B cell (primary cell): ENCODE measurements around the gene EFNB2. TPM values are rescaled to one million over a fixed set of nuclear protein-coding genes. Genes with fewer than 3 reads are reported as not detected.

ENCODE experiments used
- ATAC-seq: fragments of 200-7000 bp; cut with Tn5 transposase; one replicate; pipeline ENCODE4 v1.10.0; 2021; ENCODE audit warnings: low read depth, mild to moderate bottlenecking, moderate number of reproducible peaks, moderate library complexity
- CTCF ChIA-PET: fragments of 350-600 bp; sonication (Branson Sonifier 250); formaldehyde crosslinking; loops from one replicate; lab custom pipeline; 2021; ENCODE audit warnings: antibody characterized with exemption, inconsistent platforms; lab: Charles Lee
- POLR2A ChIA-PET: fragments of 350-600 bp; sonication (Branson Sonifier 250); formaldehyde crosslinking; loops from one replicate; lab custom pipeline; 2021; ENCODE audit warnings: antibody characterized with exemption; lab: Charles Lee
- DNase-seq: peaks from one replicate; pipeline ENCODE4 v3.0.0; 2013
- H2AFZ ChIP-seq: 2 replicates; pipeline ENCODE4 v1.6.1; 2012; ENCODE audit warnings: mild to moderate bottlenecking, low read depth, low read length; ENCODE audit not compliant: insufficient read depth, poor library complexity, severe bottlenecking
- H3K27ac ChIP-seq, 2 donors: 1 replicate in 1 of 2; 2 replicates in 1 of 2; pipeline ENCODE4 v1.5.1; 2012 to 2013; ENCODE audit warnings: low read length in 2 of 2, mild to moderate bottlenecking in 2 of 2, moderate library complexity in 1 of 2
- H3K27me3 ChIP-seq, 4 experiments: fragments of 200-600 bp in 1 of 4; sonication (generic) in 1 of 4; replicated peaks in 1 of 4; 1 replicate in 2 of 4; 2 replicates in 2 of 4; pipeline versions ENCODE4 v1.6.1 to v1.7.0; 2013 to 2016; ENCODE audit warnings: low read length in 3 of 4, mild to moderate bottlenecking in 2 of 4, mixed read lengths in 1 of 4, moderate library complexity in 1 of 4; ENCODE audit not compliant: insufficient read depth in 4 of 4, control insufficient read depth in 3 of 4; ENCODE audit errors: control extremely low read depth in 1 of 4
- H3K36me3 ChIP-seq, 2 experiments: replicated peaks in 1 of 2; 1 replicate in 1 of 2; 2 replicates in 1 of 2; pipeline versions ENCODE4 v1.6.1 to v1.7.1; 2013; ENCODE audit warnings: low read length in 1 of 2; ENCODE audit not compliant: insufficient read depth in 2 of 2, control insufficient read depth in 1 of 2; ENCODE audit errors: control extremely low read depth in 1 of 2, extremely low read depth in 1 of 2
- H3K4me1 ChIP-seq, 2 donors: fragments of 200-600 bp in 1 of 2; sonication (generic) in 1 of 2; 1 replicate in 1 of 2; 2 replicates in 1 of 2; pipeline versions ENCODE4 v1.5.1 to v1.6.1; 2013 to 2017; ENCODE audit warnings: low read length in 2 of 2; ENCODE audit not compliant: control insufficient read depth in 2 of 2, insufficient read depth in 2 of 2
- H3K4me2 ChIP-seq: replicated peaks from 2 replicates; pipeline ENCODE3; 2012; ENCODE audit warnings: mild to moderate bottlenecking, low read depth, low read length; ENCODE audit not compliant: poor library complexity, severe bottlenecking
- H3K4me3 ChIP-seq, 5 experiments: fragments of 200-600 bp in 1 of 5; sonication (generic) in 1 of 5; 1 replicate in 3 of 5; 2 replicates in 2 of 5; pipeline versions ENCODE4 v1.5.1 to v1.7.0; 2011 to 2016; ENCODE audit warnings: low read length in 4 of 5, mild to moderate bottlenecking in 4 of 5, low read depth in 2 of 5, control low read depth in 1 of 5, moderate library complexity in 1 of 5; ENCODE audit not compliant: insufficient read depth in 1 of 5; ENCODE audit errors: control extremely low read depth in 1 of 5, extremely low read depth in 1 of 5
- H3K79me2 ChIP-seq: fragments of 200-600 bp; sonication (generic); one replicate; pipeline ENCODE4 v1.6.0; 2016; ENCODE audit warnings: low read length; ENCODE audit not compliant: control insufficient read depth, insufficient read depth
- H3K9ac ChIP-seq: fragments of 200-600 bp; sonication (generic); 2 replicates; pipeline ENCODE4 v1.6.1; 2017; ENCODE audit warnings: mild to moderate bottlenecking, low read length, moderate library complexity
- H3K9me3 ChIP-seq, 3 donors: one replicate each; pipeline versions ENCODE4 v1.6.1 to v1.7.1; 2013; ENCODE audit warnings: low read length in 2 of 3; ENCODE audit not compliant: control insufficient read depth in 2 of 3, insufficient read depth in 1 of 3; ENCODE audit errors: control extremely low read depth in 1 of 3
- H4K20me1 ChIP-seq: 2 replicates; pipeline ENCODE4 v1.6.0; 2012; ENCODE audit warnings: mild to moderate bottlenecking, low read length; ENCODE audit not compliant: insufficient read depth, control insufficient read depth, poor library complexity, severe bottlenecking
- H3K27ac Mint-ChIP-seq: one replicate; pipeline ENCODE4 v1.8.0; 2021; ENCODE audit warnings: mixed read lengths
- H3K27me3 Mint-ChIP-seq: one replicate; pipeline ENCODE4 v1.8.0; 2021; ENCODE audit warnings: mixed read lengths
- H3K4me1 Mint-ChIP-seq: one replicate; pipeline ENCODE4 v1.8.0; 2021; ENCODE audit warnings: mixed read lengths
- H3K4me3 Mint-ChIP-seq: one replicate; pipeline ENCODE4 v1.8.0; 2021; ENCODE audit warnings: mixed read lengths
- H3K9me3 Mint-ChIP-seq: one replicate; pipeline ENCODE4 v1.8.0; 2022; ENCODE audit warnings: mixed read lengths; ENCODE audit not compliant: insufficient read depth
- EZH2 ChIP-seq: IDR thresholded peaks from 2 replicates; pipeline ENCODE4 v1.6.1; 2012; ENCODE audit warnings: borderline replicate concordance, low read depth, mild to moderate bottlenecking, moderate library complexity, low read length; ENCODE audit not compliant: insufficient read depth, poor library complexity, severe bottlenecking
- WGBS: methylation state at CpG from one replicate; pipeline ENCODE4 v1.1.5; 2013; ENCODE audit warnings: missing lambda C conversion rate; ENCODE audit not compliant: insufficient coverage; 5-methylcytosine and 5-hydroxymethylcytosine counted together
- intact Hi-C: fragments of 100-400 bp; cut with micrococcal nuclease; formaldehyde crosslinking; loops from one replicate; pipeline ENCODE4 v1.10.0; 2022
- polyA plus RNA-seq: library from polyadenylated mRNA; depleted of rRNA; stranded (reverse); fragments of >200 nt; gene quantifications from 2 replicates; pipeline ENCODE4 v1.2.3, GENCODE V29; 2012
- total RNA-seq, 2 donors: library from RNA; stranded (reverse); fragments of 120-200 nt in 1 of 2; gene quantifications; 1 replicate in 1 of 2; 2 replicates in 1 of 2; pipeline versions ENCODE4 v1.2.3 to v1.2.4, GENCODE V29; 2013 to 2022
- TF ChIP-seq, protein P1 (sequence below): fragments of 200-600 bp; IDR thresholded peaks from one replicate; pipeline ENCODE4 v1.8.0; 2022; ENCODE audit warnings: antibody characterized with exemption, mild to moderate bottlenecking

EFNB2 gene
- total and polyA plus RNA-seq, 2 donors (not counting 1 experiment from before 2014, with no cell fraction given): 0.04 to 1.2 TPM

DNA sequence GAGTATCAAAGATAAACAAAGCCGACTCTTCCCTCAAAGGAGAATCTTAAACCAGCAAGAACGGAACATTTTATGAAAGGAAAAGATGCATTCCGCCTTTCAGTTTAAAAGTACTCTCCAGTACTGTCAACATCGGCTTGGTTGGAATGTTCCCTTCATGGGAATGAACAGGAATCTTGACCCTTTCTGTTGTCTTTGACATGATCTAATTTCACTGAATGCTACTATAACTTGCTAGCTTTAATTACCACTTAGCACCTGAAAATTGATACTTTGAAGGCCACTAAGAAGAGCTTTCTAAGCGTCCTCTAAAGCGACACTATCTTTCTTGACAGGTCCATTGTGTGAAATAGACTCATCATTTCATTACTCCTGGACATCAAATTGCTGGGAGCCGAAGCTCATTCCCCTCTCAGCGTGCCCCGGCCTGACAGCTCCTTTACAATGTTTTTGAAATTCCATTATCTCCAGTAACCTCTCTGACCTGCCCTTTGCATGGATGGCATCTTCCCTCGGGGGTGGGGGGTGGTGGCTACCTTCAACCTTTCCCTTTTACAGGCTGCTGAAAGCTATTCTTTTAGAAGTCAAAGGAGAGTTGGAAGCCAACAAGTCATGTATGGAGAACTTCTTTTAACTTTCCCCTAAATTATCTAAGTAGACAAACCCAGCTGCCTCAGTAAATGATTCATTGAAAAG is 67.9 kb downstream of the EFNB2 start:
- H3K36me3 ChIP-seq: no peaks in the 10 kb centered on the region
- H3K27me3 ChIP-seq: no peaks in the 10 kb centered on the region
- TF ChIP-seq EZH2: no peak
- TF ChIP-seq, protein P1, sequence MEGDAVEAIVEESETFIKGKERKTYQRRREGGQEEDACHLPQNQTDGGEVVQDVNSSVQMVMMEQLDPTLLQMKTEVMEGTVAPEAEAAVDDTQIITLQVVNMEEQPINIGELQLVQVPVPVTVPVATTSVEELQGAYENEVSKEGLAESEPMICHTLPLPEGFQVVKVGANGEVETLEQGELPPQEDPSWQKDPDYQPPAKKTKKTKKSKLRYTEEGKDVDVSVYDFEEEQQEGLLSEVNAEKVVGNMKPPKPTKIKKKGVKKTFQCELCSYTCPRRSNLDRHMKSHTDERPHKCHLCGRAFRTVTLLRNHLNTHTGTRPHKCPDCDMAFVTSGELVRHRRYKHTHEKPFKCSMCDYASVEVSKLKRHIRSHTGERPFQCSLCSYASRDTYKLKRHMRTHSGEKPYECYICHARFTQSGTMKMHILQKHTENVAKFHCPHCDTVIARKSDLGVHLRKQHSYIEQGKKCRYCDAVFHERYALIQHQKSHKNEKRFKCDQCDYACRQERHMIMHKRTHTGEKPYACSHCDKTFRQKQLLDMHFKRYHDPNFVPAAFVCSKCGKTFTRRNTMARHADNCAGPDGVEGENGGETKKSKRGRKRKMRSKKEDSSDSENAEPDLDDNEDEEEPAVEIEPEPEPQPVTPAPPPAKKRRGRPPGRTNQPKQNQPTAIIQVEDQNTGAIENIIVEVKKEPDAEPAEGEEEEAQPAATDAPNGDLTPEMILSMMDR: no peak
- H3K27me3 Mint-ChIP-seq: peaks cover 10% of the 10 kb centered on the region
- ChIA-PET CTCF (no interaction called here), POLR2A (no interaction called here)
- H2AFZ ChIP-seq: no peak overlapping the region
- H3K27ac Mint-ChIP-seq: no peak overlapping the region
- peaks cover 3% of the 10 kb centered on the region for H3K4me1 Mint-ChIP-seq
- no peaks in the 10 kb centered on the region for H4K20me1 ChIP-seq
- no peak for ATAC-seq
- no peaks in the 10 kb centered on the region for H3K4me1 ChIP-seq
- 92% methylated on average over 5 of the region's 10 CpGs for WGBS
- intact Hi-C loops: no loop called here
- no peaks in the 10 kb centered on the region for H3K9me3 Mint-ChIP-seq
- no peak overlapping the region for H3K9ac ChIP-seq
- H3K4me2 ChIP-seq: no peak overlapping the region
- DNase-seq: no peak
- H3K4me3 Mint-ChIP-seq: no peak overlapping the region
- no peak overlapping the region for H3K4me3 ChIP-seq
- H3K79me2 ChIP-seq: no peaks in the 10 kb centered on the region
- no peak overlapping the region for H3K27ac ChIP-seq
- H3K9me3 ChIP-seq: no peaks in the 10 kb centered on the region

DNA sequence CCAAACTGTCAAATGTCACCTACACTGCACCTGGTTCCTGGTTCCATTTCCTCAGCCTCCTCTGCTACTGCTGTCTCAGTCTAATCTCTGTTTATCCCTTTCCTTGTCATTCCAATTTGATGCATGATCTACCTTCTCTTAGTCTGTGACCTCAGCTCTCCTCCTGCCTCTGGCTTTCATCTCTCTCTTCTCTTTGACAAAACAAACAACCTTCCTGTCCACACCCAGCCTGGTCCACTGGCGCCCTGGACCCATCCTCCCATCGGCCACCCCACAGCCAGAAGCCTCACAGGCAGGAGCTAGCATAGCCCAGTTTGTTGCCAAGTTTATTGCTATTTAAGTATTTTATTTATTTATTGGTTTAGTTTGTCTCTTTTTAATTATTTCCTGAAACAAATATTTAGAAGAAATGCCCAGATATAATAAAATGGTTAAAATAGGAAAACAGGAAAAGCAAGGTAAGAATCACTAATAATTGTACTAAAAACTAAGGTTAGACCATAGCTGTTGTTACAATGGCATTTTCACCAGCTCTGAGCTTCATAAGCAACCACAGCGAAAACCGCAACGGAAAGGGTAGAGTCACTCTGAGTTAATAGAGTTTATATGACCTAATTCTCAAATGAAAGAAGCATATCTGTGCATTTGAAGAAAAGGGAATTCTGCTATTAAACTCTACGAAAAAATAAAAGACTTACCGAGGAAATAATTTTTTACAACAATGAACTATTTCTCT is 68.6 kb downstream of the EFNB2 start:
- Histone ChIP-seq H3K4me2 (no peak overlapping the region), H4K20me1 (no peaks in the 10 kb centered on the region), H3K27ac (no peak overlapping the region), H3K4me1 (no peaks in the 10 kb centered on the region), H3K4me3 (no peak overlapping the region), H2AFZ (no peak overlapping the region), H3K79me2 (no peaks in the 10 kb centered on the region), H3K27me3 (no peaks in the 10 kb centered on the region), H3K9ac (no peak overlapping the region), H3K9me3 (no peaks in the 10 kb centered on the region), H3K36me3 (no peaks in the 10 kb centered on the region)
- 100% methylated on average over 1 of the region's 7 CpGs for WGBS
- ChIA-PET POLR2A (no interaction called here), CTCF (no interaction called here)
- Mint-ChIP-seq H3K9me3 (no peaks in the 10 kb centered on the region), H3K4me3 (no peak overlapping the region), H3K27ac (no peak overlapping the region), H3K27me3 (peaks cover 10% of the 10 kb centered on the region), H3K4me1 (no peaks in the 10 kb centered on the region)
- DNase-seq (no peak), ATAC-seq (no peak)
- intact Hi-C loops: no loop called here
- no peak for TF ChIP-seq EZH2
- TF ChIP-seq, protein P1: no peak
